Testis (tissue), 3 donors: ENCODE measurements around the gene PPM1L. TPM values are rescaled to one million over a fixed set of nuclear protein-coding genes. Genes with fewer than 3 reads are reported as not detected.

Source experiments
- DNase-seq: peaks from one replicate; pipeline ENCODE4 v3.0.0-alpha.2; 2019
- H3K27ac ChIP-seq, 2 donors: fragments of 200-600 bp; sonication (generic); one replicate each; pipeline ENCODE4 v1.5.1; 2019
- H3K27me3 ChIP-seq: fragments of 200-600 bp; sonication (generic); one replicate; pipeline ENCODE4 v1.5.1; 2019
- H3K36me3 ChIP-seq: fragments of 200-600 bp; sonication (generic); one replicate; pipeline ENCODE4 v1.5.1; 2017; ENCODE audit warnings: low read depth; ENCODE audit errors: missing control alignments
- H3K4me1 ChIP-seq: fragments of 200-600 bp; sonication (generic); one replicate; pipeline ENCODE4 v1.5.1; 2019
- H3K4me3 ChIP-seq, 2 donors: fragments of 200-600 bp; sonication (generic); one replicate each; pipeline ENCODE4 v1.5.1; 2017 to 2019
- H3K9me3 ChIP-seq: fragments of 200-600 bp; sonication (generic); one replicate; pipeline ENCODE4 v1.5.1; 2017
- CTCF ChIP-seq, 3 experiments: fragments of 450-650 bp in 2 of 3; fragments of 200-600 bp in 1 of 3; sonication (generic) in 1 of 3; IDR thresholded peaks; one replicate each; pipeline ENCODE4 v1.5.1; 2016 to 2019; ENCODE audit warnings: antibody characterized with exemption in 3 of 3, mild to moderate bottlenecking in 2 of 3, moderate library complexity in 1 of 3
- POLR2A ChIP-seq: fragments of 450-650 bp; IDR thresholded peaks from one replicate; pipeline ENCODE4 v1.6.1; 2017; ENCODE audit warnings: antibody characterized with exemption, mild to moderate bottlenecking, moderate library complexity
- WGBS, 2 donors: methylation state at CpG; one replicate each; pipeline ENCODE4 v1.1.5; 2018; 5-methylcytosine and 5-hydroxymethylcytosine counted together
- intact Hi-C: fragments of 100-400 bp; cut with DNase I; formaldehyde crosslinking; loops from one replicate; pipeline ENCODE4 v1.15.1; 2023; ENCODE audit warnings: low total_unique reads
- polyA plus RNA-seq: library from polyadenylated mRNA; stranded (reverse); fragments of 350-450 nt; fragmentation: Illumina TruSeq; extraction: RNeasy Lipid Tissue Mini Kit (QIAGEN cat#74804); gene quantifications from one replicate; pipeline ENCODE4 v1.2.3, GENCODE V29; 2014; ENCODE audit warnings: low read depth, low replicate concordance; ENCODE audit not compliant: insufficient read depth
- total RNA-seq, 2 donors: library from RNA; depleted of rRNA; stranded (reverse); fragments of >200 nt; gene quantifications; one replicate each; pipeline ENCODE4 v1.2.3, GENCODE V29; 2016

PPM1L gene
- total and polyA plus RNA-seq, 3 donors from 2014 or later = 4.4 to 27.7 (median 19.6) TPM

GRCh38 chr3:161038725-161039124 is 282.7 kb downstream of the PPM1L start:
- 52 to 56% methylated on average over 3 of the region's 3 CpGs for WGBS, 2 donors
- Histone ChIP-seq H3K27ac (no peak overlapping the region), H3K9me3 (no peaks in the 10 kb centered on the region), H3K4me3 (no peak overlapping the region), H3K36me3 (no peaks in the 10 kb centered on the region), H3K4me1 (no peaks in the 10 kb centered on the region), H3K27me3 (no peaks in the 10 kb centered on the region)
- DNase-seq = no peak
- TF ChIP-seq POLR2A (no peak), CTCF (IDR thresholded peaks at IDR 0.05) (no peak)
- intact Hi-C loops = no loop called here

- no peak for TF ChIP-seq CTCF (IDR thresholded peaks at IDR 0.05)
- TF ChIP-seq POLR2A = no peak
- Histone ChIP-seq H3K27ac (no peak overlapping the region), H3K36me3 (no peaks in the 10 kb centered on the region), H3K9me3 (no peaks in the 10 kb centered on the region), H3K4me3 (no peak overlapping the region), H3K4me1 (no peaks in the 10 kb centered on the region), H3K27me3 (no peaks in the 10 kb centered on the region)
- intact Hi-C loops = no loop called here
- DNase-seq = no peak
- 82% methylated on average over 2 of the region's 2 CpGs for WGBS, 2 donors
Measured at GRCh38 chr3:161042023-161042501, 286.0 kb downstream of the PPM1L start.

- no peak overlapping the region for H3K27ac ChIP-seq
- H3K9me3 ChIP-seq = no peaks in the 10 kb centered on the region
- TF ChIP-seq CTCF (IDR thresholded peaks at IDR 0.05) = no peak
- no peak for TF ChIP-seq POLR2A
- intact Hi-C loops = no loop called here
- no peaks in the 10 kb centered on the region for H3K4me1 ChIP-seq
- DNase-seq = no peak
- 78 to 81% methylated on average over 5 of the region's 5 CpGs for WGBS, 2 donors
- H3K36me3 ChIP-seq = no peaks in the 10 kb centered on the region
- no peaks in the 10 kb centered on the region for H3K27me3 ChIP-seq
- no peak overlapping the region for H3K4me3 ChIP-seq
Measured at GRCh38 chr3:161043336-161044035, 287.5 kb downstream of the PPM1L start.

- intact Hi-C loops = no loop called here
- no peak for TF ChIP-seq POLR2A
- TF ChIP-seq CTCF (IDR thresholded peaks at IDR 0.05) = no peak
- WGBS, 2 donors = 83 to 88% methylated on average over 4 of the region's 4 CpGs
Measured at GRCh38 chr3:161049683-161050248, 293.7 kb downstream of the PPM1L start.

More at GRCh38 chr3:161049683-161050248, 293.7 kb downstream of the PPM1L start:
- H3K9me3 ChIP-seq = no peaks in the 10 kb centered on the region
- no peaks in the 10 kb centered on the region for H3K36me3 ChIP-seq
- no peaks in the 10 kb centered on the region for H3K4me1 ChIP-seq
- no peak for DNase-seq
- H3K27ac ChIP-seq = no peak overlapping the region
- no peaks in the 10 kb centered on the region for H3K27me3 ChIP-seq
- H3K4me3 ChIP-seq = no peak overlapping the region
